Tibial nerve (tissue), 3 donors: ENCODE measurements around the gene ELP4.

Source experiments
- EP300 ChIP-seq, 2 donors: sonication (generic); formaldehyde crosslinking; IDR thresholded peaks; one replicate each; pipeline ENCODE4 v1.6.1; 2017; ENCODE audit warnings: antibody characterized with exemption in 2 of 2, mild to moderate bottlenecking in 1 of 2
- POLR2A ChIP-seq, 2 donors: fragments of 450-650 bp; IDR thresholded peaks; one replicate each; pipeline ENCODE4 v1.6.1; 2017; ENCODE audit warnings: antibody characterized with exemption in 2 of 2, mild to moderate bottlenecking in 2 of 2, moderate library complexity in 2 of 2

- TF ChIP-seq EP300 (IDR thresholded peaks at IDR 0.05) (no peak), POLR2A (IDR thresholded peaks at IDR 0.05) (no peak)
Observed at GRCh38 chr11:31802990-31803812, 293.6 kb downstream of the ELP4 start.
